GM12874 (cell line): ENCODE data around the gene GPX7.

ENCODE experiments used
- CTCF ChIP-seq: IDR thresholded peaks from 2 replicates; pipeline ENCODE4 v1.5.1; 2011; ENCODE audit warnings: low read depth, mild to moderate bottlenecking, control low read depth, low read length, moderate library complexity; ENCODE audit not compliant: insufficient read depth

Gene GPX7

DNA sequence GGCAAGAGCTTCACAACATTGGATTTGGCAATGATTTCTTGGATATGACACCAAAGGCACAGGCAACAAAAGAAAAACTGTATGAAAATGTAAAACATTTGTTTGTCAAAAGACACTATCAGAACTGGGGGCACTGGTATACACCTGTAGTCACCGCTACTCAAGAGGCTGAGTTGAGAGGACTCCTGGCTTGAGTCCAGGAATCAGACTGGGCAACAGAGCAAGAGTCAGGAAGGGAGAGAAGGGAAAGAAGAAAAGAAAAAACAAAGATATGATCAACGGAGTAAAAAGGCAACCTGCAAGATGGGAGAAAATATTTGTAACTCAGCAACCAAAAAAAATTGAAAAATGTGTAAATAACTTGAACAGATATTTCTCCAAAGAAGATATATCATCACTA lies 43.2 kb upstream of the GPX7 start:
- no peak for TF ChIP-seq CTCF

DNA sequence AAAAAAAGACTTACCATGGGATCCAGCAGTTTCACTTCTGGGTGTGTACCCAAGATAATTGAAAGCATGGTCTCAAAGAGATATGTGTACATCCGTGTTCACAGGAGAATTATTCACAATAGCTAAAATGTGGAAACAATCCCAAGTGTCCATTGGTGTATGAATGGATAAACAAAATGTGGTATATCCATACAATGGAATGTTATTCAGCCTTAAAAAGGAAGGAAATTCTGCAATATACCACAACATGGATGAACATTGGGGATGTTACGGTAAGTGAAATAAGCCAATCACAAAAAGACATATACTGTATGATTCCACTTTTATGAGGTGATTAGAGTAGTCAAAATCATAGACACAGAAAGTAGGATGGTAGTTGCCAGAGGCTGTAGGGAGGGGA lies 42.3 kb upstream of the GPX7 start:
- TF ChIP-seq CTCF = no peak

DNA sequence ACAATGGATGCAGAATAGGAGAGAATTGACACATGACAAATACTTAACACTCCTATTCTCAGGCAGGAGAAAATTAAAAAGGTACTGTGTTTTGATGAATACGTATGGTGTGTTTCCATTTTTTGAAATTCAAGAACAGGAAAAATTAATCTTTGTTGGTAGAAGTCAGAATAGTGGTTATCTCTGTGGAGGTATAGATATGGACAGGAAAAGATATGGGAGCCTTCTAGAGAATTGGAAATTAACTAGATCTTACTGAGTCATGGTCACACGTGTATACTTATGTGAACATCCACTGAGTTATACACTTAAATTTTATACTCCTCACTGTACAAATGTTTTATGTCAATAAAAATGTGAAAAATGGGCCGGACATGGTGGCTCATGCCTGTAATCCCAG lies 39.4 kb upstream of the GPX7 start:
- no peak for TF ChIP-seq CTCF

GRCh38 chr1:52567943-52568342 lies 34.2 kb upstream of the GPX7 start:
- no peak for TF ChIP-seq CTCF

- no peak for TF ChIP-seq CTCF
Measured at GRCh38 chr1:52569449-52570210, 32.5 kb upstream of the GPX7 start.

GRCh38 chr1:52571783-52572182 lies 30.4 kb upstream of the GPX7 start:
- TF ChIP-seq CTCF = no peak

- TF ChIP-seq CTCF = no peak
Measured at GRCh38 chr1:52572387-52572786, 29.8 kb upstream of the GPX7 start.

DNA sequence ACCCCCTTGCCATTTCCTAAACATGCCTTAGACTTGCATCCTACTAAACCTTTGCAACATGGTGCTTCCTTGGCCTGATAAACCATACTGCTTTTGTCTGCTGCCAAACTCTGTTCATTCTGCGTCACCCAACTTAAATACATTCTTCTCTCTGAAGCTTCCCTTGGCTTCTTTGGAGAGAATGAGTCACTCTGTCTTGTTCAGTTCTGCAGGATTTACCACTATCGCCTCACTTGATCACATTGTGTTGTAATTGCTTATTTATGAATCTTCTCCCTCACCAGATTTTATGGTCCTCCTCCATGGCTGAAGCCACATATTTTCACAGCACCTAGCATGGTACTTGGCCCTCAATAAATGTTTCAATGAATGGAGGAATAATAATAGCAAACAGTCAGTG lies 27.6 kb upstream of the GPX7 start:
- TF ChIP-seq CTCF = no peak
